Stimulated activated CD4-positive, alpha-beta T cell treated with anti-CD3 and anti-CD28 coated beads, Interleukin-12 subunit alpha, Interleukin-12 subunit beta, amount 100 ng/mL, for 48 hours (primary cell): Measurements from ENCODE around the gene GDPD5.
A peak's percentile ranks its signal among the peaks of the same experiment; 100 is the strongest.

Experiments used
- DNase-seq, 3 donors: peaks; one replicate each; pipeline ENCODE4 v3.0.0-alpha.2; 2020; ENCODE audit warnings: low read depth in 2 of 3, low spot score in 1 of 3

Gene GDPD5, protein sequence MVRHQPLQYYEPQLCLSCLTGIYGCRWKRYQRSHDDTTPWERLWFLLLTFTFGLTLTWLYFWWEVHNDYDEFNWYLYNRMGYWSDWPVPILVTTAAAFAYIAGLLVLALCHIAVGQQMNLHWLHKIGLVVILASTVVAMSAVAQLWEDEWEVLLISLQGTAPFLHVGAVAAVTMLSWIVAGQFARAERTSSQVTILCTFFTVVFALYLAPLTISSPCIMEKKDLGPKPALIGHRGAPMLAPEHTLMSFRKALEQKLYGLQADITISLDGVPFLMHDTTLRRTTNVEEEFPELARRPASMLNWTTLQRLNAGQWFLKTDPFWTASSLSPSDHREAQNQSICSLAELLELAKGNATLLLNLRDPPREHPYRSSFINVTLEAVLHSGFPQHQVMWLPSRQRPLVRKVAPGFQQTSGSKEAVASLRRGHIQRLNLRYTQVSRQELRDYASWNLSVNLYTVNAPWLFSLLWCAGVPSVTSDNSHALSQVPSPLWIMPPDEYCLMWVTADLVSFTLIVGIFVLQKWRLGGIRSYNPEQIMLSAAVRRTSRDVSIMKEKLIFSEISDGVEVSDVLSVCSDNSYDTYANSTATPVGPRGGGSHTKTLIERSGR

DNA sequence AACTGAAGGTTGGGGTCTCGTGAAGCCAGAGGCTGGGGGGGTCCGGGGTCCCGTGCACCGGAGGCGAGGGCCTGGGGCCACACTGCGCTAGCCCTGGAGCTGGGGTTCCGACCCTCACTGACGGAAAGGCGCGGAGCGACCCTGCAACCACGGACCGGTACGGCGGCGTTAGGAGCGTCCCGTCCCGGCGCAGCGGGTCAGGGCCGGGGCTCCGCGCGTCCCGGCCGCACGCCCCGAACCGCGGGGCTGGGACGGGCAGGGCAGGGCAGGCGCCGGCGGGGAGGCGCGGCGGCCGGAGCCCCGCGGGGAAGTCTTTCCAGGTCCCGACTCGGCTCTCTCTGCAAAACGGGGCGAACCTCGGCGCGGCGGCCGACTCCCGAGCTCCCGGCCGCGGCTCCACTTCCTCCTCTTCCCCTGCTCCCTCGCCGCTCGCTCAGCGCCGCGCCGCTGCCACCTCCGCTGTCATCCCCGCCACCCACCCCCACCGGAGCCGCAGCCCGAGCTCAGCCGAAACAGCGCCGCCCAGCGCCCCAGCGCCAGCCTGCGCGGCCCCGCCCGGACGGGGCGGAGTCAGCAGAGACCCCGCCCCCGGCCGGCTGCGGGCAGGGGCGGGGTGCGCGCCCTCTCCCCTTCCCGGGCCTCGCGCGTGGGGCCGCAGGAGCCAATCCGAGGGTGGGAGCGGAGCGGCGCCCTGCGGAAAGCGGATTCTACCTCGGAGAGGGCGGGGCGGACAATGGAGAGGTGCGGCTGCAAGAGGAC, at the start of gene GDPD5:
Gene GDPD5, minus strand, starts transcription at position 509 of the 759 bp plus-strand sequence. CDS start 48,206 bp downstream, outside the sequence.
- DNase-seq: peak; percentile 75 to 85 (median 78)

DNA sequence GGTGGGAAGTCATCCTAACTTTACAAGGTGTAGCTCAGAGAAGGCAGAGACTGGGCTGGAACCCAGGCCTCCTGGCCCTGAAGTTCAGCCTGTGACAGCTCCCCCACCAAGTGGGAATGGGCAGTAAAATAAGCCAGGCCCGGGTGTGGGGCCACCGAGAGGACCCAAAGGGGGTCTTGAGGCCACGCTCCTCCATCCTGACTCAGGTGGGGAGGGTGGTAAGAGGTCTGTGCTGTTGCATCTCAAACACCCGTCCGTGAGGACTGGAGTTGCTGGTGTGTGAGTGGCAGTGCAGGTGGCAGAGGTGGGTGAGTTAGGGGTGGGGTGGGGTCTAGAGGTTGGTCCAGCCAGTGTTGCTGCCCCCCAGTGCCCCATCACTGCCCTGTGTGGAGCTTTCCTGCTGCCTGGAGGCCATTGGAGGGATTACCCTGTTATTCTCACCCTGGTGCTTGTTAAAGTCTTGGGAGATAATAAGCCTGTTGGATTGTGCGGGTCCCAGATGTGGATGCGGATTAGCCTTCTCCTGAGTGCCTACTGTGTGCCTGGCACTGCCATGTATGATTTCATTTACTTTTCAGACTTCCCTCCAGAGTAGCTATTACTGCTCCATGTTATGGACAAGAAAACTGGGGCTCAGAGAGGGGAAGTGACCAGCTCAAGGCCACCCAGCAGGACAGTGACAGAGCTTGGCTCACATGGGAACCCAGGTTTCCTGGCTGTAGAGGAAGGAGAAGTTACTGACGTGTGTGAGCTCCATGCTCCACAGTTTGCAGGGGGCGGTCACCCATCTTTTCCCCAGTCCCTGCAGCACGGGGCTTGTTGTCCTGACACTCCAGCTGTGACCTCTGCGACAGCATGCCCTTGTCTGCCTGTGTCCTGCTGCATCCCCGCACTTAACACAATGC, 49.2 kb upstream of the GDPD5 start:
- DNase-seq: no peak

DNA sequence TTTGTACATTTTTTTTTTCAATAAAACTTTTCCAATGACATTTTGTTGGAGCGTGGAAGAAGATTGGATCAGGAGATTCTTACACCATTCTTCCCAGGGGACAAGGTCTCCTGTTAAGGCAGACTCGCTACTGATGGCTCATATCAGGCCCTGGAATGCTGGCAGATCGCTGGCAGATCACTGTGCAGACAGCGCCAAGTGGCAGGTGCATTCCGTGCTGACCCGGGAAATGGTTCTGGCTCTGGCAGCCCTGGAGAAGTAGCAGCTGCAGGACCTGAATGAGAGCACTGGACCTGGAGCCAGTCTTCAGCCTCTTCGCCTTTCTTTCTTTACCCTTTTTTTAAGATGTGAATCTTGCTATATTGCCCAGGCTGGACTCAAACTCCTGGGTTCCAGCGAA, 47.0 kb upstream of the GDPD5 start:
- no peak for DNase-seq

DNA sequence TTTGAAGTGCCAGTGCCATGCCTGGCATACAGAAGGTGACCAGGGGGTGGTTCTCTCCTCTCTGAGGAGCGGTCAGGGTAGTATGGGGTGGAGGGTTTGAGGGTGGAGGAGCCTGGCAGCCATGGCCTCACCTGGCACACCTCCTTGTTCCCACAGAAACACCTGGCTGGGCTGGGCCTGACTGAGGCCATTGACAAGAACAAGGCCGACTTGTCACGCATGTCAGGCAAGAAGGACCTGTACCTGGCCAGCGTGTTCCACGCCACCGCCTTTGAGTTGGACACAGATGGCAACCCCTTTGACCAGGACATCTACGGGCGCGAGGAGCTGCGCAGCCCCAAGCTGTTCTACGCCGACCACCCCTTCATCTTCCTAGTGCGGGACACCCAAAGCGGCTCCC, 45.9 kb upstream of the GDPD5 start:
- DNase-seq: no peak

DNA sequence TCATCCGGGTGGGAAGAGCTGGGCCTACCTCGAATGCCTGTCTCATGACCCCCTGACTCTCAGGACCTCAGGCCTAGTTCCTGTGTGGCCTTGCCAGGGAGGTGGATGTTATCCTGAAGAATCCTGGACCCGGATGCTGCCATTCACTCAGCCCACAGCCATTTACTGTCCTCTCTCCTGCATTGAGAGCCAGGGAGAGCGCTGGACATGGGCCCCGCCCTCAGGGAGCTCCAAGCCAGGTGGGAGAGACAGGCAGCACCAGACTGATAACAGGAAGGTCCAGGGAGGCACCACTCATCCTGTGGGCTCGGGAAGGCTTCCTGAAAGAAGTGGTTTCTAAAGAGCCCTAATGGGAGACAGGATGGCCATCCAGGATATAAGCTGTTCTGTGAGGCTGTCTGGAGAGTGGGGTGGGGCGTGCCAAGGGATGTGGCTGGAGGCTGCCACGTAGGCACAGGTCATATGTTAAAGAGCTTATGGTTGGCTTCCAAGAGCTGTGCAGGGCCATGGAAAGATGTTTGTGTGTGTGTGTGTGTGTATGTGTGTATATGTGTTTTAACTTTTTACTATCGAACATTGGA, 44.9 kb upstream of the GDPD5 start:
- no peak for DNase-seq

DNA sequence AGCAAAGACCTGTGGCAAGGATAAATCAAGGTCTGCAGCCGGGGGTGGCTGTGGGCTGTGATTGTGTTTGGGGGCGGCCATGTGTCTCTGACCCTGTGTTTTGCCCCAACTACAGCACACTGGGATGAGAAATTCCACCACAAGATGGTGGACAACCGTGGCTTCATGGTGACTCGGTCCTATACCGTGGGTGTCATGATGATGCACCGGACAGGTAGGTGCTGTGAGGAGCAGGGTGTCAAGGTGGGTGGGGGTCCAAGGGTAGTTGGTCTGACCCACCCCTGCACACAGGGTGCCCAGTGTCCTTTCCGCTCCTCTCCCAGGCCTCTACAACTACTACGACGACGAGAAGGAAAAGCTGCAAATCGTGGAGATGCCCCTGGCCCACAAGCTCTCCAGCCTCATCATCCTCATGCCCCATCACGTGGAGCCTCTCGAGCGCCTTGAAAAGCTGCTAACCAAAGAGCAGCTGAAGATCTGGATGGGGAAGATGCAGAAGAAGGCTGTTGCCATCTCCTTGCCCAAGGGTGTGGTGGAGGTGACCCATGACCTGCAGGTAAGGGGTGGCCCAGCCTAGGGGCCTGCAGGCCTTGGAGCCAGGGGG, 43.0 kb upstream of the GDPD5 start:
- DNase-seq: no peak

DNA sequence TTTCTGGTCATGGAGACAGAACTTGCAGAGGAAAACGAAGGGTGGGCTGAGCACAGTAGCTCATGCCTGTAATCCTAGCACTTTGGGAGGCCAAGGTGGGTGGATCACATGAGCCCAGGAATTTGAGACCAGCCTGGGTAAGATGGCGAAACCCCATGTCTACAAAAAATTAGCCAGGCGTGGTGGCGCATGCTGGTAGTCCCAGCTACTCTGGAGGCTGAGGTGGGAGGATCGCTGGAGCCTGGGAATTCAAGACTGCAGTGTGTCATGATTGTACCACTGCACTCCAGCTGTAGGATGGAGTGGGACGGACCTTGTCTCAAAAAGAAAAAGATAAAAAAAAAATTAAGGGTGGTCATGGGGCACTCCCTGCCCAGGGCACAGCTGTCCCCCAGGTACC, 42.2 kb upstream of the GDPD5 start:
- DNase-seq: no peak

DNA sequence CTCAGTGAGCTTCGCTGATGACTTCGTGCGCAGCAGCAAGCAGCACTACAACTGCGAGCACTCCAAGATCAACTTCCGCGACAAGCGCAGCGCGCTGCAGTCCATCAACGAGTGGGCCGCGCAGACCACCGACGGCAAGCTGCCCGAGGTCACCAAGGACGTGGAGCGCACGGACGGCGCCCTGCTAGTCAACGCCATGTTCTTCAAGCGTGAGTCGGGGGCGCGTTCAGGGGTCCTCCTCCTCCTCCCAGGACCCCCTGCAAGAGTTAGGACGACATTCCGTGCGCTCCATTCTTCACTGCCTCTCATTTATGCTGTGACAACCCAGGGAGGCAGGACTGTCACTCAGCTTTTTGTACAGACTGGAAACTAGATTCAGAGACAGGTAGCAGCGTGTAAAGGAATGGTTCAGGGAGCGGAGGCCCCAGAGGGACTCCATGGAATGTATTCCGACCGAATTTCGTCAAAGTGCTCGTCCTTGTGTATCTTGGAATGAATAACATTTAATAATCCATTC, 41.1 kb upstream of the GDPD5 start:
- no peak for DNase-seq

DNA sequence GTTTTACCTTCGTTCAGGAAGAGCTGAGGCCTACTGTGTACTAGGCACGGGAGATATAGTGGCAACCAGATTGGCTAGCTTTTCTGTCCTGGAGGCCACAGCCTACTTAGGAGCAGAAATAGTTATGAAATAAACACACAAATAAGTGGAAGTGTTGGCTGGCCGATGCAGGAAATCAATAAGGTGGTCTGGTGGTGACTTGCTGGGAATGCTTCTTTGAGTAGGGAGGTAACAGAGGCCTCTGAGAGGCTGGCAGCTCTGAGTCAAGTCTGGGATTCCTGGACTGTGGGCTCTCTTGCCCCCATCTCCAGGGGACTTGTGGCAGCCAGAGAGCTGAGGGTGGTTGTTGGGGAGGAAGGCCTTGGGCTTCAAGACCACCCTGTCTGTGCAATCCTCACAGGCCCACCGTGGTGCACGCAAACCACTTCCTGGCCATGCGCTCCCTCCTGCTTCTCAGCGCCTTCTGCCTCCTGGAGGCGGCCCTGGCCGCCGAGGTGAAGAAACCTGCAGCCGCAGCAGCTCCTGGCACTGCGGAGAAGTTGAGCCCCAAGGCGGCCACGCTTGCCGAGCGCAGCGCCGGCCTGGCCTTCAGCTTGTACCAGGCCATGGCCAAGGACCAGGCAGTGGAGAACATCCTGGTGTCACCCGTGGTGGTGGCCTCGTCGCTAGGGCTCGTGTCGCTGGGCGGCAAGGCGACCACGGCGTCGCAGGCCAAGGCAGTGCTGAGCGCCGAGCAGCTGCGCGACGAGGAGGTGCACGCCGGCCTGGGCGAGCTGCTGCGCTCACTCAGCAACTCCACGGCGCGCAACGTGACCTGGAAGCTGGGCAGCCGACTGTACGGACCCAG, 40.4 kb upstream of the GDPD5 start:
- no peak for DNase-seq

DNA sequence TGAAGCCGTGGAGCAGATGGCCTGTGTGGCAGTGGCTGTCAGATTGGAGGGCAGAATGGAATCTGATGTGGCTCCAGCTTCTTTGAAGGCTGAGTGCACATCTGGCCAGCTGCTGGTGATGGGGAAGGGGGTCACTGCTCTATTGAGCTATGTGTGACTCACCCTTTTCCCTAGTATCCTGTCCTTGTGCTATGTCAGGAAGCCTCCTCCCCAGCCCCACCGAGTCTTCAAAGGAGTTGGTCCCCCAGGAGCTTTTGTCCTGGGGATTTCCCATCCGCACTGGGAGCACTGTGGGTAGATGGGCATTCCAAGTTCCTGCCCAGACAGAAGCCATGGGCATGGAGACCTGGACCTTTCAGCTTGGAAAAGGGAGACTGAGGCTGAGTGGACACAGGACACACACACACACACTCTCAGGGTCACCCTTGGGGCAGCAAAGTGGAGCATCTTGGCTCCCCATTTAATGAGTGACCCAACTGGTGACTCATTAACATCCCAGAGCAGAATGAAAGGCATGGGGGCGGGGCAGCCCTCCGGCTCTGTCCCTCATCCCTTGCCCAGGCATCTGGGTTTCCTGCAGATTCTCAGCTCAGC, 39.6 kb upstream of the GDPD5 start:
- DNase-seq: no peak

DNA sequence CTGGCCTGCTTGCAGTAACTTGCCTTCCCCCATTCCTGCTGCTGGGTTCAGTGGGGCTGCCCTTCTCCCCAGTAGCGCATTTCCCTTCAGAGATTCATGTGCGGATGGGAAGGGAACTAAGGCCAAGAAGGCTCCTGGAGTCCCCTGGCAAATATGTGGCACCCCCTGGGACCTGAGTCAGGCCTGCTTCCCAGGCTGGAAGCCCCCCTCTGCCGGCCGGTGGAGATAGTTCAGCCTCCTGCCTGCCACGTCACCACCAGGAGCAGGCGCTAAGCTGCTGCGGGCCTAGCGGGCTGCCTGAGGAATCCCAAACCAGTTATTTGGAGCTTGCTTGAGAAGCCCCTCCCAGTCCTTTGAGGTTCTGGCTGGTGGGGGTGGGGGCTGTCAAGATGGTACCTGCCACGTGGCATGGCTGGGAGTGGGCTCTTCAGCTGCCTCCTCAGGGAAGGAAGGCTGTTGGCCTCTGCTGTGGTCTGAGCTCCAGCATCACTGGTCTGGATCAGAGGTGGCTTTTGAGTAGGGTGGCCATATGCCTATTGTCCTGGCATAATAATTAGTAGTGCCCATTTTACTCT, 38.3 kb upstream of the GDPD5 start:
- no peak for DNase-seq

DNA sequence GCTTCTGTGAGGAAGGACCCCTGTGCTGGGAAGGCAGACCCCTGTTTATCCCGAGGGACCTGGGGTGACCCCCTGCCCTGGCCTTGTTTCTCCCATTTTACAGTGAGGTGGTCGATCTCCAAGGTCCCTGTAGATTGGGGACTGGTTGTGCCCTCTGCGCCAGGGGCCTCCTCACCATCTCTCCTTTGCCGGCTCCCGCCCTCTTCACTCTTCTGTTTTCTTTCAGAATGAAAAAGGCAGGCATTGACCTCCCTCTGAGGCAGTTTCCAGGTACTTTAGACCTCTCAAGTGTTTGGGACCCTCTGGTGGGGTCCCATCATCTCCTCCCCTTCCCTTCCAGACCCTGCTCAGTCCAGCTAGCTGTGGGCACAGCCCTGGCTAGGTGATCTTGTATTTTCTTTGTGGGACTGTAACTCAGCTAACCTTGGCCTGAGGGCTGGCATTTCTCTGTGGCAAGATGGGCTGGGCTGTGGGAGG, 37.8 kb upstream of the GDPD5 start:
- no peak for DNase-seq

DNA sequence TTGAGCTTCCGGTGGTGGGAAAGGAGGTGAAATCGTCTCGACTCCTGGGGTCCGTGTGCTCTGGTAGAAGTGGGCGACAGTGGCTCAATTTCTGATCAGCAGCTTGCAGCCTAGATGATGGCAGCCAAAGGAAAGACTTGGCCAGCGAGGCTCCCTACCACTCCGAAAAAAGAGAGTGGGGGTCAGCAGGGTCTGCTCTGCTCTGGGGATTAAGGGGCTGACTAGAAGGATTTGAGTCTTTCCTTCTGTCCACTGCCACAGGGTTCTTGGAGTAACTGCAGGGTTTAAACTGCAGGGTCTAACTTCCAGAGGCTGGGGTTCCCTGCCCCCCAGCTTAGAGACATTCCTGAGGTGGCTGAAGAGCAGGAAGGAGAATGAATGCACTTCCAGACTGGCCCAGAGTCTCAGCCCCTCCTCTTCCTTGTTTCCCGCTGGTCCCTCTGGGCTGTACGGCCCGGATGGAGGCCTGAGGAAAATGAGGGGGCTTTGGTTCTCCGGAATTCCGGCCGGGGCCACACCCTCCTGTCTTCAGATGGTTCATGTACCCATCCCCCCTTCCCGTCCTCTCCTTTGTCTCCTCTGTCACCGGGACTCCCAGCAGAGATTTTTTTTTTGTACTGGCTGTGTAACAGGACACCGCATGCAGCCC, 37.2 kb upstream of the GDPD5 start:
- no peak for DNase-seq

DNA sequence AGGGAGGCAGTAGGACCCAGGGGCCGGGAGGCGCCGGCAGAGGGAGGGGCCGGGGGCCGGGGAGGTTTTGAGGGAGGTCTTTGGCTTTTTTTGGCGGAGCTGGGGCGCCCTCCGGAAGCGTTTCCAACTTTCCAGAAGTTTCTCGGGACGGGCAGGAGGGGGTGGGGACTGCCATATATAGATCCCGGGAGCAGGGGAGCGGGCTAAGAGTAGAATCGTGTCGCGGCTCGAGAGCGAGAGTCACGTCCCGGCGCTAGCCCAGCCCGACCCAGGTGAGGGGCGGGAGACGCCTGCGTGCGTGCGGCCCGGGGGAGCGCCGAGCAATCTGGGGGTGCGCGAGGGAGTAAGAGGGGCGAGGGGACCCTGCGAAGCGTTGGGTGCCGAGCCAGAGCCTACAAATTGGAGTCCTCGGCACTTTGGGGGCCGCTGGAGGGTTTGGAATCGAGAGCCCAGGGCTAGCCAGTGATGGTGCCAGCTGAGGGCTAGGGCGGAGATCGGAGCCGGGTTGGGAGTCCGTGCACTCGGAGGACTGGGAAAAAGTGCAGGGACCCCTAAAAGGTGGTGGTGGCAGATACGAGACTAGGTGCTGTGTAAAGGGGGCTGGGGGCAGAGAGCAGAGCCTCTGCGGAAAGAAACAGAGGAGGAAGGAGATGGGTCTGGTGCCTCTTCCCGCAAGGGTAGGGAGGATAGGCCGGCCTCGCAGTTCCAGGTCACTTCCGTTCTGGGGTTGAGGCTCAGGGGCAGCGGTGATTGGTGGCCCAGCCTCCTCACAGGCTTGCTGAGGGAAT, 36.5 kb upstream of the GDPD5 start, which contains the start of gene SERPINH1:
Gene SERPINH1, plus strand, starts transcription at position 206 of the 788 bp plus-strand sequence. CDS start 4,097 bp downstream, outside the sequence.
- peak; percentile 63 to 74 (median 73) for DNase-seq

DNA sequence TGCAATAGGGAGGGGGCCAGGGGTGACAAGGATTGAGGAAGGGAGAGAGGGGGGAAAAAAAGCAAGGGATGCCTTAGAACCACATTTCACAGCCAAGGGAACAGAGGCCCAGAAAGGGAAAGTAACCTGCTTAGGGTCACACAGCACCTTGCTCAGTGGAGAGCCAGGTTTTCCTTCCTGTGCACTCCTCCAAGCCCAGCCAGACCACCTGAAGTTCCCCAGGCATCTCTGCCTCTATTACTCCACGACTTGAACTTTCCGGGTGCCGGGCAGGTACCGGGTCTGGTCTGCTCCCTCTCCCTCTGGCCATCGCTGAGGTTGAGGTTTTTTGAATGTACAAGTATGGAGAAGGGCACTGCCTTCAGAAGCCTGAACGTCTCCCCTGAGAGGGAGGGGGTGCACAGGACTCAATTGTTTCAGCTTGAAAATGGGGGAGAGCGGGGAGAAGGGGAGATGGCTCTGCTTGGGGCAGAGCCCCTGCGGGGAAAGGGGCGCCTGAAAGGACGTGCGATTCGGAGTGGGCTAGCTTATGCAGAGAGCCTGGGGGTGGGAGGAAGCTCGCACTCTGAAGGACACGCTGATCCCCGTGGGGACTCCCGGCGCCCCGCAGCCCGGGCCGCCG, 35.8 kb upstream of the GDPD5 start:
- no peak for DNase-seq

DNA sequence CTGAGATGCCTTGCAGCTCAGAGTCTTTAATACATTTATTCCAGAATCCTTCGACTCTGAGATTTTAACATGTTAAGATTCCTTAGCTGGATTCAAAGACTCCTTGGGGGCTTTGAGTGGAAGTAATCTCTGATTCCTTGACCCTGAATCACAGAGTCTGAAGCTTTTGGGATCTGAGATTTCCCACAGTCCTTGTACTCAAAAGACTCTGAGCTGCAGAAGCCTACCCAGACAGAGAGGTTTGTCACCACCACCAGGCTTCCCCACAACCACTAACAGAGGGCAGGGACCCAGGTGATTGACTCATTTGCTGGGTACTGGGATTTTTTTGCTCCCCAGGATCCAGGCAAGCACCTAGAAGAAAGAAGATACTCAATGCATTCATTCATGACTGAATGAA, 34.9 kb upstream of the GDPD5 start:
- DNase-seq: no peak
